Measurements from ENCODE around the gene SIGLEC7.
"Not testable (repeated sequence)": the region's sequence is repeated elsewhere in the genome, so short reads cannot be mapped to it uniquely, and the experiment has no call there.

The SIGLEC7 gene

DNA sequence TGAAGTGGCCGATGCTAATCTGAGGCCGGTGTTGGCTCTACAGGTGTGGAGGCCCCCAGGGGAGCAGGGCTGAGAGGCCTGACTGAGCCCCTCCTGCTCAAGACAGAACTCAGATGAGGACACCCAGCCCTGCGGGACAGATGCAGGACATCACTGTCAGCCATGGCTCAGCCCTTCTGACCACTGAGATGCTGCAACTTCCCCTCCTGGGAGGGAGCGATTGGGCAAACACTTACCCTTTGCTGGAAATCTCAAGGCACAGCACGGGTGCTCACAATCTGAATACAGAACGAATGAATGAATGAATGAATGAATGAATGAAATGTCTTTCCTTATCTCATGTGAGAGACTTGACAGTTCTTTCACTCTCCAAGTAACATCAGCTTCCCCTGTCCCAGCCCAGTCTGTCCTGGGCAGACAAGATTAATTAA, 3.5 kb upstream of the SIGLEC7 start:
- no peak overlapping the region for H3K4me3 ChIP-seq (ENCODE audit: low read depth, low read length)
- TF ChIP-seq, protein P1, sequence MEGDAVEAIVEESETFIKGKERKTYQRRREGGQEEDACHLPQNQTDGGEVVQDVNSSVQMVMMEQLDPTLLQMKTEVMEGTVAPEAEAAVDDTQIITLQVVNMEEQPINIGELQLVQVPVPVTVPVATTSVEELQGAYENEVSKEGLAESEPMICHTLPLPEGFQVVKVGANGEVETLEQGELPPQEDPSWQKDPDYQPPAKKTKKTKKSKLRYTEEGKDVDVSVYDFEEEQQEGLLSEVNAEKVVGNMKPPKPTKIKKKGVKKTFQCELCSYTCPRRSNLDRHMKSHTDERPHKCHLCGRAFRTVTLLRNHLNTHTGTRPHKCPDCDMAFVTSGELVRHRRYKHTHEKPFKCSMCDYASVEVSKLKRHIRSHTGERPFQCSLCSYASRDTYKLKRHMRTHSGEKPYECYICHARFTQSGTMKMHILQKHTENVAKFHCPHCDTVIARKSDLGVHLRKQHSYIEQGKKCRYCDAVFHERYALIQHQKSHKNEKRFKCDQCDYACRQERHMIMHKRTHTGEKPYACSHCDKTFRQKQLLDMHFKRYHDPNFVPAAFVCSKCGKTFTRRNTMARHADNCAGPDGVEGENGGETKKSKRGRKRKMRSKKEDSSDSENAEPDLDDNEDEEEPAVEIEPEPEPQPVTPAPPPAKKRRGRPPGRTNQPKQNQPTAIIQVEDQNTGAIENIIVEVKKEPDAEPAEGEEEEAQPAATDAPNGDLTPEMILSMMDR (IDR thresholded peaks at IDR 0.05; ENCODE audit: borderline replicate concordance, insufficient read depth, low read depth, low read length) = no peak

DNA sequence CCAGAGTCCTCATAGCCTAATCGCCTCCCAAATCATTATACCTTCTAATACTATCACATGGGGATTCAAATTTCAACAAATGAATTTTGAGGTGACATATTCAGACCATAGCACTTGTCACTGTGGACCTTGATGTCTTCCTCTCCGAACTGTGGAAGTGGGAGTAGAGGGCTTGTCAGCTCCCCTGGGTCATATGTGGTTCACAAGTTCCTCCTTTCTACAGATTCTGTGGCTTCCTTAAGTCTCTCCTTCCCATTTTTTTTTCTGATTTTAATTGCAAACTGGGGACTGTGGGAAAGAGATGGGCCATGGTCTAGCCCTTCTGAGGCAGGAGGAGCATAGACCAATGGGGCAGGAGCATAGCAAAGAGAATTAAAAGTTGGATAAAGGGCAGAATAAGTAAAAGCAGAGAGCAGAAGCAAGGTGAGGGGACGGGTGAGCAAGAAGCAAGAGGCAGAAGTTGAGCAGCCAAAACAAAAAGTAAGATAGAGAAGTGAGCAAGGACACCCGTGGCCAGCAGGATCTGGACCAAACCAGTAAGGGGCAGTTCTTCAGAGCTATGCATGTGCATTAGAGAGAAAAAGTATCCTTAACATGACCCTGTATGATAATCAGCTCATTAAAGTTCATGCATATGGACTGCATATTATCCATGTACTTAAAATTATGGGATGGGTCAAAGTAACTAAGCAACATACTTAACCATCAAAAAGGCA, 2.6 kb upstream of the SIGLEC7 start:
- TF ChIP-seq, protein P1 (IDR thresholded peaks at IDR 0.05; ENCODE audit: borderline replicate concordance, insufficient read depth, low read depth, low read length) = no peak
- no peak overlapping the region for H3K4me3 ChIP-seq (ENCODE audit: low read depth, low read length)

DNA sequence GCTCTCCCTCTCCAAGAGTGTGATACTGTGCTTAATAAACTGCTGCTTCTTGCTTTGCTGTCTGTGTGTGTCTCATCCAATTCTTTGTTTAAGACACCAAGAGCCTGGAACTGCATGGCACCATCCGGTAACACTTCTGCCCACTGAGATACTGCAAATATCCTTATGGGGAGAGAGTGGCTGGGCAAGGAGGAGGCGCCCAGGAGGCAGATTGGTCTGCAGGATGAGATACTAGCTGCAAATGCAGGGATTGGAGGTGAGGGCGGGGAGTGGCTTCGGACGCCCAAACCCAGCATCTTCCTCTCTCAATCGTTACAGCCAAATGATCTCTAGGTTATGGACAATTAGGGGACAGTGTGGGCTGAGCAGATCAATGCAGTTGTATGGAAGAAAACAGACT, 1.7 kb upstream of the SIGLEC7 start:
- H3K4me3 ChIP-seq (ENCODE audit: low read depth, low read length) = no peak overlapping the region
- TF ChIP-seq, protein P1 (IDR thresholded peaks at IDR 0.05; ENCODE audit: borderline replicate concordance, insufficient read depth, low read depth, low read length) = no peak

DNA sequence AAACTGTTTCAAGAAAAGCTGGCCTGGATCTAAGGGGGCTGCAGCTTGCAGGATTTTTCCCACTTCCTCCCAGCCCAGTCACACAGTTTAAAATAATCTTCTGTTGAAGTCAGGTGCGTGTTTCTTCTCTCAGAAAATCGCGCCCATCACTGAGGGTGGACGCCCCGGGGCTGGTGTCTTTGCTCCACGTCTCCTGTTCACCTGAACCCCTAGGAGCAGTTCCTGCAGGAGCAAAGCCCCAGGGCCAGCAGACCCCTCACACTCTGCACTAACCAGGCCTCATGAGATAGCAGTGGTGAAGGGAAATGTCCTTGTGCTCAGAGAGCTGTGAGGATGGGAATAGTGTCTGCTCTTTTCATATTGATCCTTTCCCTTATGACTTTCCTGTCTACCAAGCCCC, 920 bp upstream of the SIGLEC7 start:
- no peak overlapping the region for H3K4me3 ChIP-seq (ENCODE audit: low read depth, low read length)
- TF ChIP-seq, protein P1 (IDR thresholded peaks at IDR 0.05; ENCODE audit: borderline replicate concordance, insufficient read depth, low read depth, low read length) = no peak

DNA sequence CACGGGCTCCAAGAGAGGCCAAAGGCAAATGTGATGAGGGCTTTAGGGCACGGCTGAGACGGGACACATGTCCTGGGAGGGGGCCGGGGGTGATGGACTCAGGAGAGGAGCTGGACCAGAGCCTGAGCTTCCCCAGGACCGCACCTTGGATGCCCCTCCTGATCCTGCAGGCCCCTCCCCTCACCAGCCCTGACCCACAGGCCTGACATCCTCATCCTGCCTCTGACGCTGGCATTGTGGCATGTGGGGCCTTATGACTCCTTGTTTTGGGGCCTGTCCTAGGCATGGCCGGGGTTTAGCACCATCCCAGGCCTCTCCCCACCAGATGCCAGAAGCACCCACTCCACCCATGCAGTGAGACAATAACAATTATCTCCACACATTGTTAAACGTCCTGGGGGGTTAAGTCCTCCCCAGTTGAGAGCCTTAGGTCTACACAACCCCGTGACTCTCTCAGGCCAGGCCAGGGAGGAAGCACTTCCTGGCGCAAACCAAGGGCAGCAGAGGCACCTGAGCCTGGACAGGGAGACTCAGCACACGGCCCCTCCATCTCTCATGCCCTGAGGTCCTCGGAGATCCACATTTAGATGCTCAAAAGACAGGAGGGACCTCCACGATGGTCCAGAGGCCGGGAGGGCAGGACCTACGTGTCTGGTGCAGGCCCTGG, 841 bp downstream of the SIGLEC7 start:
- not testable (repeated sequence) for H3K4me3 ChIP-seq (ENCODE audit: low read depth, low read length)

DNA sequence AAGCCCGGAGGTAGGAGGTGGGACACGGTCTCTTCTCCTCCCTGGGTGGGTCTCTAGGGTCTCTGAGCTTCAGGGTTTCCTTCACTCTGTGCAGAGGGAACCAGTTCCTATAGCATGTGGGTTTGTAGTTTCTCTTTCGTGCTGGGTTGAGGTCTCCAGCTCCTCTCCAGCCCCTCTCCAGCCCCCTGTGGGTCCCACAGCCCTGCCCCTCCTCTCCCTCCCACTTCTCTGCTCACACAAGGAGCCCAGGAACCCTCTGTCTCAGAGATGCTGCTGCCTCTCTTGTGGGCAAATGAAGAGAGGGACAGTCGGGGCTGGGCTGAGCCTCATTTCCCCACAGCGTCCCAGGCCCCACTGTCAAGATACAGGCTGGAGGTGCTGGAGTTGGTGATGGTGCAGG, 1.4 kb downstream of the SIGLEC7 start:
- TF ChIP-seq, protein P1 (IDR thresholded peaks at IDR 0.05; ENCODE audit: borderline replicate concordance, insufficient read depth, low read depth, low read length) = no peak
- H3K4me3 ChIP-seq (ENCODE audit: low read depth, low read length) = no peak overlapping the region

DNA sequence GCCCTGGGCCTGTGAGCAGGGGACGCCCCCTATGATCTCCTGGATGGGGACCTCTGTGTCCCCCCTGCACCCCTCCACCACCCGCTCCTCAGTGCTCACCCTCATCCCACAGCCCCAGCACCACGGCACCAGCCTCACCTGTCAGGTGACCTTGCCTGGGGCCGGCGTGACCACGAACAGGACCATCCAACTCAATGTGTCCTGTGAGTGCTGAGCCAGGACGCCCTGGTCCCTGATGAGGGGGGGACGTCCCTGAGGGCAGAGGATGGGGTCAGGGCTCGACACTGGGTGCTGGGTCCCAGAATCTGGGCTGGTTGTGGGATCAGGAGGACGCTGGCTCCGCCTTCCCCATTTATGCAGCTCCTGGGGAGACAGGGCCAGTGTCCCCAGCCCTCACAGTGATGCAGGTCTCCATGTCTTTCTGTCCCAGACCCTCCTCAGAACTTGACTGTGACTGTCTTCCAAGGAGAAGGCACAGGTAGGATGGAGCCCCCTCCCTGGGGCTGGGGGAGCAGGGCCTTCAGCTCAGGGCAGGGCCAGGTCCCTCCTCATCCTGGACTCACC, 2.5 kb downstream of the SIGLEC7 start:
- TF ChIP-seq, protein P1 (IDR thresholded peaks at IDR 0.05; ENCODE audit: borderline replicate concordance, insufficient read depth, low read depth, low read length) = no peak

More for the DNA sequence above, 2.5 kb downstream of the SIGLEC7 start:
- H3K4me3 ChIP-seq (ENCODE audit: low read depth, low read length) = no peak overlapping the region
